CD4-positive, alpha-beta T cell treated with Interleukin-4 for 1 hour (primary cell): ENCODE results near the gene MPLKIP.
"Not testable (repeated sequence)": the region's sequence is repeated elsewhere in the genome, so short reads cannot be mapped to it uniquely, and the experiment has no call there.

Experiments
- DNase-seq, 2 donors: peaks; one replicate each; pipeline ENCODE4 v3.0.0-alpha.2; 2020 to 2022

Gene MPLKIP

GRCh38 chr7:40122940-40123254 is 11.5 kb downstream of the MPLKIP start:
- no peak for DNase-seq

DNA sequence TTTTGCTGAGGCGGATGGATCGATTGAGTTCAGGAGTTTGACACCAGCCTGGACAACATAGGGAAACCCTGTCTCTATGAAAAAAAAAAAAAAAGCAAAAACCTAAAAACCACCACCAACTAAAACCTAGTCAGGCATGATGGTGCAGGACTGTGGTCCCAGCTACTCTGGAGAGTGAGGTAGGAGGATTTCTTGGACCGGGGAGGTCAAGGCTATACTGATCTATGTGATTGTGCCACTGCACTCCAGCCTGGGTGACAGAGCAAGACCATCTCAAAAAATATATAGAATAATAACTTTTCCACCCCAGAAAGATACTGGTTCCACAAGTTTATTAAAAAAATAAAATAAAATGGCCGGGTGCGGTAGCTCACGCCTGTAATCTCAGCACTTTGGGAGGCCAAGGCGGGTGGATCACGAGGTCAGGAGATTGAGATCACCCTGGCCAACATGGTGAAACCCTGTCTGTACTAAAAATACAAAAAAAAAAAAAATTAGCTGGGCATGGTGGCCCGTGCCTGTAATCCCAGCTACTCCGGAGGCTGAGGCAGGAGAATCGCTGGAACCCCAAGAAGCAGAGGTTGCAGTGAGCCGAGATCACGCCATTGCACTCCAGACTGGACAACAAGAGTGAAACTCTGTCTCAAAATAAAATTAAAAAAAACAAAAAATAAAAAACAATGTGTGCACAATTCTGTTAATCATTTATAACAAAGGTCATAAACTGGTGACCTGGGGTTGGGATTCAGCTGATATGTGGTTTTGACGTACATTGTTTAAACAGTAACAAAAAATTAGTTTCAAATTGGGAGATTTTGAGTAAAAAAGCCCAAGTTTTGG is 12.1 kb downstream of the MPLKIP start:
- DNase-seq, result not testable (repeated sequence)

- DNase-seq, result no peak
Observed at GRCh38 chr7:40120020-40120419, 14.4 kb downstream of the MPLKIP start.

DNA sequence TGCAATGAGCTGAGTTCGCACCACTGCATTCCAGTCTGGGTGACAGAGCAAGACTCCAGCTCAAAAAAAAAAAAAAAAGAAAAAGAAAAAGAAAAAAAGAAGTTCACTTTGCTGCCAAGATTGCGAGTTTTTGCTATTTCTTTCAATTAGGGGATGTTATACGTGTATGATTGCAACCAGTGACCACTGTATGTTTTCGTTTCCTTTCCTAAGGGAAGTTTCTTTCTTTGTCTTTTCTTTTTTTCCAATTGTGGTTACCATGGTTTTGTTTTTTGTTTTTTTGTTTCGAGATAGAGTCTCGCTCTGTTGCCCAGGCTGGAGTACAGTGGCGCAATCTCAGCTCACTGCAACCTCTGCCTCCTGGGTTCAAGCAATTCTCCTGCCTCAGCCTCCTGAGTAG is 16.2 kb downstream of the MPLKIP start:
- DNase-seq, result not testable (repeated sequence)

DNA sequence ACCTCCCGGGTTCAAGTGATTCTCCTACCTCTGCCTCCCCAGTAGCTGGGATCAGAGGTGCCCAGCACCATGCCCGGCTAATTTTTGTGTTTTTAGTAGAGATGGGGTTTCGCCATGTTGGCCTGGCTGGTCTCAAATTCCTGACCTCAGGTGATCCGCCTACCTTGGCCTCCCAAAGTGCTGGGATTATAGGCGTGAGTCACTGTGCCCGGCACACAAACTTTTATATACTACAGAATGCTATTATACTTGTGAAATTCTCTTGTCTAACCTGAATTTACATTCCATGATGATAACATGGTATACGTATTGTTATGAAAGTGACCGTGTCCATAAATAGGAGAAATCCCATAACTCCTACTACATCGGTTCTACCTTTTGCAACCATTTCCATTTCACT is 17.2 kb downstream of the MPLKIP start:
- DNase-seq, result not testable (repeated sequence)

DNA sequence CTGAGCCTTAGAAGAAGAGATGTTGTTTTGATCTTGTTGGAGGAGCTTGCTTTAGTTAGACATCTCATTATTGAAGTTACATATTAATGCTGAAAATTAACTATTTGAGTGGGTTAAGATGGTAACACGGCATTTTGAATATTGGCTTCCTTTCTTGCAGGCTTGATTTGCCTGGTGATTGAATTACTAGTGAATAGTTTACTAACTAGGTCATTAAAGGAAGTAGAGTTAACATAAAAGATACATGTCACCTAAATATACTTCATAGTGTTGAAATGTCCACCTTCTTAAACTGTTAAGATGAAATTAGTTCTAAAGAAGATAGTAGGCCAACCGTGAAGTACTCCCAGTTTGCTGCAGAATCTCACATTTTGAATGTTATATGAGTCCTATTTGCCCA is 18.5 kb downstream of the MPLKIP start:
- no peak for DNase-seq

DNA sequence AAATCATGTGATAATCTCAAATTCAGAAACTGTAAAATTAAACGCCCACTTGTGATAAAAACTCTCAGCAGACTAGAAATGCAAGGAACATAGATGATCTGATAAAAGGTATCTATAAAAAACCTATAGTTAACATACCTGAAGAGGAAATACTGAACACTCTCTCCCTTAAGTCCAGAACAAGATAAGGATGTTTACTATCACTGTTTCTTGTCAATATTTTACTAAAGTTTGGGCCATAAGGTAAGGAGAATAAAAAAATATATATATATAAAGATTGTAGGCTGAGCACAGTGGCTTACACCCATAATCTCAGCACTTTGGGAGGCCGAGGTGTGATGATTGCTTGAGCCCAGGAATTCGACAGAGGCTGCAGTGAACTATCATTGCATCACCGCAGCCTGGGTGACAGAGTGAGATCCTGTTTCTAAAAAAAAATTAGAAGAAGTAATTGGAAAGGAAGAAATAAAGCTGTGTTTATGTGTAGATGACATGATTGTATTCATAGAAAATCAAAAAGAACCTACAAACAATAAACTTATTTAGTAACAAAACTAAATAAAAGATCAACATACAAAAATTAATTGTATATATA is 28.4 kb downstream of the MPLKIP start:
- DNase-seq, result no peak

GRCh38 chr7:40102897-40103296 is 31.5 kb downstream of the MPLKIP start:
- no peak for DNase-seq

DNA sequence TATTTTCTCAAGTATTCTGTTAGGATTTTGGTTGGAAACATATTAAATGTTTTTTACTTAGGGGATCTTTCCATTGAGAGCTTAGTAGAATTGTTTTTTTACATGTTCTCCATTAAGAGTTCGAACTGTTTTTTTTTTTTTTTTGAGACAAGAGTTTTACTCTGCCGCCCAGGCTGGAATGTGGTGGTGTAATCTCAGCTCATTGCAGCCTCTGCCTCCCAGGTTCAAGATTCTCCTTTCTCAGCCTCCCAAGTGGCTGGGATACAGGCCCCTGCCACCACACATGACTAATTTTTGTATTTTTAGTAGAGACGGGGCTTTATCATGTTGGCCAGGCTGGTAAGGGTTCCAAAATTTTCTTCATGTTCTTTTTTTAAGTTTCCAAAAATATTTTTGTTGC is 33.2 kb downstream of the MPLKIP start:
- DNase-seq, result no peak

DNA sequence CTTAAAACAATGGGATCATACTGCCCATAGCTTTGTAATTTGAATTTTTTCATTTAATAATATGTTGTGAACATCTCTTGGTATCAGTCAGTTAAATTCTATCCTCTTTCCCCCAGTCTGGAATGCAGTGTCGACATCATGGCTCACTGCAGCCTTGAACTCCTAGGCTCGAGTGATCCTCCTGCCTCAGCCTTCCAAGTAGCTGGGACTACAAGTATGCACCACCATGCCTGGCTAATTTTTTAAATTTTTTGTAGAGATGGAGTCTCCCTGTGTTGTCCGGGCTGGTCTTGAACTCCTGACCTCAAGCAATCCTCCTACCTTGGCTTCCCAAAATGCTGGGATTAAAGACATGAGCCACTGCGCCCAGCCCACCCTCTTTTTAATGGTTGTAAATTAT is 34.6 kb downstream of the MPLKIP start:
- DNase-seq, result no peak

- DNase-seq, result no peak
Observed at GRCh38 chr7:40098810-40099209, 35.6 kb downstream of the MPLKIP start.

DNA sequence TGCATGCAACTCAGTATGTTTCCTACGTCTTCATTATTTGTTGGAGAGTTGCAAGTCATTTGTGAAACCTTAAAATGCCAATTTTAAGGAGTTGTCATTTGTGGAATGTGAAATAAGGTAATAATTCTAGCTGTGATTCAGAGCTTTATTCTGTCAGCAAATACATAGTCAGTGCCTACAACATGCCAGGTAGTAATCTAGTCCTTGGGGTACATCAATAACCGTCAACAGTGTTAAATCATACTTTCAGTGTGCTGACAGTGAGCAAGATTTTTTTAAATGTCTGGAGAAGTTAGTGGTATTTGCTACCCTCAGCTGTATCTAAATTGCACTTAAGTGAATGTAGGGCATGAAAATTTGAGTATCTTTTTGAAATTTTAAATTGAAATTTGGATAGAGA is 36.7 kb downstream of the MPLKIP start:
- no peak for DNase-seq

DNA sequence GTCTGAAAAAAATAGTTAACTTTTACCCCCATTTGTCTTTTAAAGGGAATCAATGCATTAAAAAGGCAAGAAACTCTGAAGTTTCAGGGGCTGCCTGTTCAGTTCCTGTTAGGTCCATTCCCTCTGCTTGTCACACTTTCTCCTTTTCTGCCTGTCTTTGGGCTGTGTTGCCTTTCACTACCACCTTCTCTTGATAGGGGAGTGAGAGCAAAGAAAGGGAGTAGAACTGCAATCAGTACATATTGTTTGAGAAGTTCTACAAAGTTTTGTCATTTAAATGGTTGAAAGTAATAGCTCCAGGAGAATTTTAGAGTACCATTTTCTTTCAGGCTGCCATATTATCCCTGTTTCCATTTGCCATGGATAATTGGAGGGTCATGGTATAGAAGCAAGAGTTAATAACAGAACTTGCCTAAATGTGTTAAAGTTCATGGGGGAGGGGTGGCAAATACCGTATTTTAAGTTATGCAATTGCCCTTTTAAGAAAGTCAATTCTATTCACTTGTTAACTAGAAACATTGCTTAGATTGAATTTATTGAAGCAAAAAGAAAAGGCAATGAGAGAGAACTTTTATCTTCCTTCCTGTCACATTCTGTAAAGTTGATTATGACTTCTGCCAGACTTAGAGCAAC is 38.6 kb downstream of the MPLKIP start:
- DNase-seq, result no peak

DNA sequence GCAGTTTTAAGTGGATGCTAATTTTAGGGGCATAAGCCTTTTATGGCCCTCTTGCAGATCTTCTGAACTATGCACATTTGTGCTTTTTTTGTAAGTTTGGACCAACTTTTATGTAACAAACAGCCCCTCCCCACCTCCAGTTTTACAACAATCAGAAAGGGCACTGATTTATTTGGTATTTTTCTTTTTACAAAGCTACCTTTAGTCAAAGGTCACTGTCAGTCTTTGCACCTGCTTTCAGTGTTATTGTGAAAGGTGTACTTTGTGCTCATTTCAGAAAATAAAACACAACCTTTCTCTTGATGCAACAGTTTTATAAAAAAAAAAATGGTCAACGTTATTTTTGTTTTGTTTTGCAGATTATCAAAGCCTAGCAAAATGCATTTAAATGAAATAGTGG is 39.2 kb downstream of the MPLKIP start:
- DNase-seq, result no peak

DNA sequence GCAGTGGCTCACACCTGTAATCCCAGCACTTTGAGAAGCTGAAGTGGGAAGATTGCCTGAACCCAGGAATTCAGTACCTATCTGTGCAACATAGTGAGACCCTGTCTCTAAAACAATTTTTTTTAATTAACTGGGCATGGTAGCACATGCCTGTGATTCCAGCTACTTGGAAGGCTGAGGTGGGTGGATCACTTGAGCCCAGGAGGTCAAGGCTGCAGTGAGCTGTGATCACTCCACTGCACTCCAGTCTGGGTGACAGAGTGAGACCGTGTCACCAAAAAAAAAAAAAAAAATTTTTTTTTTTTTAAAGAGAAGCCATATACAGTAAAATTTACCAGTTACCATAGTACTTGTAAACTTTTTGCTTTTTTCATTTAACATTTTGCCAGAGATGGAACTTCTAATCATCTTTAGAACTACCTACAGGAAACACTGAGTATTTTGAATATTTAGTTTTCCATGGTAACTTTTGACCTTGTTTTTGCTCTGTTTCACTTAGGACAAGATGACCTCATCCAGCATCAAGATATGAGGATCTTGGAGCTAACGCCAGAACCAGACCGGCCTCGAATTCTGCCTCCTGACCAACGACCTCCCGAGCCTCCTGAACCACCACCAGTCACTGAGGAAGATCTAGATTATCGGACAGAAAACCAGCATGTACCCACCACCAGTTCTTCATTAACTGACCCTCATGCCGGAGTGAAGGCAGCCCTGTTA is 40.6 kb downstream of the MPLKIP start:
- DNase-seq, result no peak

DNA sequence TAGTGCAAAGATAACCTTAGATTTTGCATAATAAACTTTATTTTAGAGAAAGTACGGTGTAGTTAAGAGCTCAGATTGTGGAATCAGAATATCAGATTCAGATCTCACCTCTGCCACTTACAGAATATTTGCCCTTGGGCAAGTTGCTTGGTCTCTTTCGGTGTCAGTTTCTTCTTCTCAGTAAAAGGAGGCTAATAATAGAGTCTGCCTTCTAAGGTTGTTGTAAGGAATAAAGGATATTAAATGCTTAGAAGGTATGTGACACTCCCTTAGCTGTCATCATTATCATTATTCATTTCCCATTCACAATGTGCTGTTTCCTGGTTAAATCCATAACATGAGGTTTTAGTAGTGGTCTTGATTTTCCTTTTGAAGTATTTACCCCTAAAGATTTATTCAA is 42.2 kb downstream of the MPLKIP start:
- no peak for DNase-seq

- DNase-seq, result no peak
Observed at GRCh38 chr7:40077849-40078248, 56.6 kb downstream of the MPLKIP start.
